ENCODE data around the gene GABRB2.

Gene GABRB2

DNA sequence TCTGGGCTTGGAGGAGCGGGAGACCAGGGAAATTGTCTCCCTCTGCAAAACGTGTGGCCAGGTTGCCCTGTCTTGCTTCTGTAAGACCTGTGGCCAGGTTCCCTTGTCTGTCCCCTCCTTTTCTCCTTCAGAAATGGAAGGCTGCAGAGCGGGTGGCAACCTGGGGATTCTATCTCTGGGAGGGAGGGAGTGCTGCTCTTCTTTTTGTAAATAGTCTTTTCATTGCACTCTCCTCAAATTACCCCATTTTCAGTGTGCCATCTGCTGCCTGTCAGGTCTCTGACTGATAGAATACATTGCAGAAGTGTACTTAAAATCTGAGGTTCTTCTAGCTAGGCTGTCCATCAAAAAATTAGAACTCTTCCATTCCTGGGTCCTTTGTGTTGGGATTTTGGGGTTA lies 126.0 kb downstream of the GABRB2 start:
- Histone ChIP-seq H3K4me3 (ENCODE audit: low read depth in 1 of 5, low read length in 5 of 5) (no peak overlapping the region), H3K27ac (ENCODE audit: low read depth, low read length) (no peak overlapping the region), H3K9me3 (ENCODE audit: control insufficient read depth in 5 of 5, low read length in 5 of 5) (peaks cover 0 to 9% (median 4%) of the 10 kb centered on the region in 5 donors), H3K4me1 (ENCODE audit: control insufficient read depth in 5 of 5, insufficient read depth in 5 of 5, low read length in 5 of 5) (no peaks in the 10 kb centered on the region), H3K36me3 (ENCODE audit: control insufficient read depth in 5 of 5, insufficient read depth in 5 of 5, low read length in 5 of 5) (no peaks in the 10 kb centered on the region), H3K9ac (ENCODE audit: low read length in 5 of 5) (no peak overlapping the region), H3K27me3 (ENCODE audit: control insufficient read depth in 5 of 5, insufficient read depth in 4 of 5, low read length in 5 of 5) (no peaks in the 10 kb centered on the region)

- H3K4me1 ChIP-seq (ENCODE audit: control insufficient read depth in 5 of 5, insufficient read depth in 5 of 5, low read length in 5 of 5): peaks cover 0 to 11% (median 2%) of the 10 kb centered on the region in 5 donors
- H3K27ac ChIP-seq (ENCODE audit: low read depth, low read length): no peak overlapping the region
- no peaks in the 10 kb centered on the region for H3K27me3 ChIP-seq (ENCODE audit: control insufficient read depth in 5 of 5, insufficient read depth in 4 of 5, low read length in 5 of 5)
- no peak overlapping the region for H3K4me3 ChIP-seq (ENCODE audit: low read depth in 1 of 5, low read length in 5 of 5)
- no peaks in the 10 kb centered on the region for H3K9me3 ChIP-seq (ENCODE audit: control insufficient read depth in 5 of 5, low read length in 5 of 5)
- H3K9ac ChIP-seq (ENCODE audit: low read length in 5 of 5): no peak overlapping the region
- no peaks in the 10 kb centered on the region for H3K36me3 ChIP-seq (ENCODE audit: control insufficient read depth in 5 of 5, insufficient read depth in 5 of 5, low read length in 5 of 5)
These were observed 131.6 kb downstream of the GABRB2 start for GRCh38 chr5:161414896-161415295.

DNA sequence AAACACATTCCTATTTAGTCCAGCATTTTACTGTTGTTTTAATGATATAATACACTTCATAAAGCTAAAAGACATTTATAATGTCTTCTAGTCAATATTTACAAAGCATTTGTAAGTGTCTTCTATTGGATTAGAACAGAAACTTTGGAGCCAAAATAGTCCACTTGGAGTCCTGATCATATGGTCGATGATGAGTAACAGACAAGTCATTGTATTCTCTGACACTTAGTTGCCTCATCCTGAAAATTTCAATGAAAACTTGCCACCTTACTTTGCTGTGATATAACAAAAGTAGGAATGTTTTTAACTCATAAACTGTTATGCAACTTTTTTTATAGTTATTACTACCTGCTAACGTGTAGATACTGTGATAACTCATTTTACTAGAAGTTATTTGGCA lies 132.5 kb downstream of the GABRB2 start:
- Histone ChIP-seq H3K4me3 (ENCODE audit: low read depth in 1 of 5, low read length in 5 of 5) (no peak overlapping the region), H3K36me3 (ENCODE audit: control insufficient read depth in 5 of 5, insufficient read depth in 5 of 5, low read length in 5 of 5) (no peaks in the 10 kb centered on the region), H3K27me3 (ENCODE audit: control insufficient read depth in 5 of 5, insufficient read depth in 4 of 5, low read length in 5 of 5) (no peaks in the 10 kb centered on the region), H3K27ac (ENCODE audit: low read depth, low read length) (no peak overlapping the region), H3K4me1 (ENCODE audit: control insufficient read depth in 5 of 5, insufficient read depth in 5 of 5, low read length in 5 of 5) (peaks cover 0 to 13% (median 3%) of the 10 kb centered on the region in 5 donors), H3K9ac (ENCODE audit: low read length in 5 of 5) (no peak overlapping the region), H3K9me3 (ENCODE audit: control insufficient read depth in 5 of 5, low read length in 5 of 5) (no peaks in the 10 kb centered on the region)

DNA sequence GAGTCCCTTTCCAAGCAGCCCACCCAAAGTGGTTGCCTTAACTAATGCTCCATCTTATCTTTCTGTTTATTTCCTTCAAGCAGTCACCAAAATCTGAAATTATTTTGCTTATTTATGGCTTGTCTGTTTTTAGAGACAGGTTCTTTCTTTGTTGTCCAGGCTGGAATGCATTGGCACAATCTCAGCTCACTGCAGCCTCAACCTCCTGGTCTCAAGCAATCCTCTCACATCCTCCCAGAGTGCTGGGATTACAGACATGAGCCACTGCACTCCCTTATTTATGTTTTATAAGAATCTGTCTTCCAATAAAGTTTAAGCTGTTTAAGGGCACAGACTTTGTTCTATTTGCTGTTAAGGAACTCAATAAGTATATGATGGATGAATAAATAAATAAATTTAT lies 133.7 kb downstream of the GABRB2 start:
- Histone ChIP-seq H3K27ac (ENCODE audit: low read depth, low read length) (no peak overlapping the region), H3K4me1 (ENCODE audit: control insufficient read depth in 5 of 5, insufficient read depth in 5 of 5, low read length in 5 of 5) (peaks cover 0 to 13% (median 3%) of the 10 kb centered on the region in 5 donors), H3K9me3 (ENCODE audit: control insufficient read depth in 5 of 5, low read length in 5 of 5) (no peaks in the 10 kb centered on the region), H3K27me3 (ENCODE audit: control insufficient read depth in 5 of 5, insufficient read depth in 4 of 5, low read length in 5 of 5) (no peaks in the 10 kb centered on the region), H3K36me3 (ENCODE audit: control insufficient read depth in 5 of 5, insufficient read depth in 5 of 5, low read length in 5 of 5) (no peaks in the 10 kb centered on the region), H3K9ac (ENCODE audit: low read length in 5 of 5) (no peak overlapping the region), H3K4me3 (ENCODE audit: low read depth in 1 of 5, low read length in 5 of 5) (no peak overlapping the region)

DNA sequence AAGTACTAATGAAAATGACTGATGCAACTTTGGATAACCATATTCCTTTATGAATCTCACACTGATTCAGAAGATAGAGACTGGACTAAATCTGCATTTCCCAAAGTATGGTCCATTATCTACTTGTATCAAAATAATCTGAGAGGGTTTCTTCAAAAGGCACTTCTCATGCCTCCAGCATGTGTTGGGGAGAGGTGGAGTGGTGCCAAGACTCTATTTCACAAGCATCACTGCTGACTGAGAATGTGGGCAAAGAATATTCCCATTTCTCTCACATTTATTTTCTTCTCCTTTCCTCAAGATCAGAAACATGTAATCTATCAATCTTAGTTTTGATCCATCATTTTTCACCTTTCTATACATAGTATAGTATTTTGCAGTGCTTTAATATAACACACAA lies 135.4 kb downstream of the GABRB2 start:
- Histone ChIP-seq H3K36me3 (ENCODE audit: control insufficient read depth in 5 of 5, insufficient read depth in 5 of 5, low read length in 5 of 5) (no peaks in the 10 kb centered on the region), H3K9me3 (ENCODE audit: control insufficient read depth in 5 of 5, low read length in 5 of 5) (no peaks in the 10 kb centered on the region), H3K4me1 (ENCODE audit: control insufficient read depth in 5 of 5, insufficient read depth in 5 of 5, low read length in 5 of 5) (peaks cover 0 to 13% (median 3%) of the 10 kb centered on the region in 5 donors), H3K4me3 (ENCODE audit: low read depth in 1 of 5, low read length in 5 of 5) (no peak overlapping the region), H3K27me3 (ENCODE audit: control insufficient read depth in 5 of 5, insufficient read depth in 4 of 5, low read length in 5 of 5) (no peaks in the 10 kb centered on the region), H3K27ac (ENCODE audit: low read depth, low read length) (no peak overlapping the region), H3K9ac (ENCODE audit: low read length in 5 of 5) (no peak overlapping the region)

GRCh38 chr5:161410640-161411039 lies 135.9 kb downstream of the GABRB2 start:
- H3K4me3 ChIP-seq (ENCODE audit: low read depth in 1 of 5, low read length in 5 of 5): no peak overlapping the region
- H3K9me3 ChIP-seq (ENCODE audit: control insufficient read depth in 5 of 5, low read length in 5 of 5): no peaks in the 10 kb centered on the region
- no peak overlapping the region for H3K27ac ChIP-seq (ENCODE audit: low read depth, low read length)
- no peaks in the 10 kb centered on the region for H3K36me3 ChIP-seq (ENCODE audit: control insufficient read depth in 5 of 5, insufficient read depth in 5 of 5, low read length in 5 of 5)
- H3K9ac ChIP-seq (ENCODE audit: low read length in 5 of 5): no peak overlapping the region
- H3K4me1 ChIP-seq (ENCODE audit: control insufficient read depth in 5 of 5, insufficient read depth in 5 of 5, low read length in 5 of 5): peaks cover 0 to 13% (median 3%) of the 10 kb centered on the region in 5 donors
- H3K27me3 ChIP-seq (ENCODE audit: control insufficient read depth in 5 of 5, insufficient read depth in 4 of 5, low read length in 5 of 5): no peaks in the 10 kb centered on the region

DNA sequence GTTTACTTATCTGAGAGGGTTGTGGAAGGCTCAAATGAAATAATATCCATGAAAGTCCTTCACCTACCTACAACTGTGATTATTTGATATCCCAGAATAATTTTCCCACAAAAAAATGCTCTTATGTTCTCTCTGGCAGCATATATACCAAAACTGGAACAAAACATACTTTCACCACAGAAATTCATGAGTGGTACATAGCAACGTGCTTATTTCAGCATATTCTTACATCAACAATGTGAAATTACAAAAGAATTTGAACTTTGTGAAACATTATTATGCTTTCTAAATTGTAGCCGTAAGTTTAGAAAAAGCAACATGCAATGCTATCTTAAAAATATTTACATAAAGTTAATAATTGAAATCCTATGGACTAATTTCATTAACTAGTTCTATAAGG lies 137.1 kb downstream of the GABRB2 start:
- Histone ChIP-seq H3K4me1 (ENCODE audit: control insufficient read depth in 5 of 5, insufficient read depth in 5 of 5, low read length in 5 of 5) (peaks cover 0 to 20% (median 3%) of the 10 kb centered on the region in 5 donors), H3K36me3 (ENCODE audit: control insufficient read depth in 5 of 5, insufficient read depth in 5 of 5, low read length in 5 of 5) (no peaks in the 10 kb centered on the region), H3K4me3 (ENCODE audit: low read depth in 1 of 5, low read length in 5 of 5) (no peak overlapping the region), H3K27ac (ENCODE audit: low read depth, low read length) (peak overlapping the region; percentile 6), H3K27me3 (ENCODE audit: control insufficient read depth in 5 of 5, insufficient read depth in 4 of 5, low read length in 5 of 5) (no peaks in the 10 kb centered on the region), H3K9ac (ENCODE audit: low read length in 5 of 5) (no peak overlapping the region), H3K9me3 (ENCODE audit: control insufficient read depth in 5 of 5, low read length in 5 of 5) (no peaks in the 10 kb centered on the region)

- Histone ChIP-seq H3K9ac (ENCODE audit: low read length in 5 of 5) (no peak overlapping the region), H3K4me3 (ENCODE audit: low read depth in 1 of 5, low read length in 5 of 5) (no peak overlapping the region), H3K27ac (ENCODE audit: low read depth, low read length) (no peak overlapping the region), H3K9me3 (ENCODE audit: control insufficient read depth in 5 of 5, low read length in 5 of 5) (no peaks in the 10 kb centered on the region), H3K36me3 (ENCODE audit: control insufficient read depth in 5 of 5, insufficient read depth in 5 of 5, low read length in 5 of 5) (no peaks in the 10 kb centered on the region), H3K27me3 (ENCODE audit: control insufficient read depth in 5 of 5, insufficient read depth in 4 of 5, low read length in 5 of 5) (no peaks in the 10 kb centered on the region), H3K4me1 (ENCODE audit: control insufficient read depth in 5 of 5, insufficient read depth in 5 of 5, low read length in 5 of 5) (peaks cover 0 to 21% (median 3%) of the 10 kb centered on the region in 5 donors)
These were observed 139.6 kb downstream of the GABRB2 start for GRCh38 chr5:161406880-161407279.

DNA sequence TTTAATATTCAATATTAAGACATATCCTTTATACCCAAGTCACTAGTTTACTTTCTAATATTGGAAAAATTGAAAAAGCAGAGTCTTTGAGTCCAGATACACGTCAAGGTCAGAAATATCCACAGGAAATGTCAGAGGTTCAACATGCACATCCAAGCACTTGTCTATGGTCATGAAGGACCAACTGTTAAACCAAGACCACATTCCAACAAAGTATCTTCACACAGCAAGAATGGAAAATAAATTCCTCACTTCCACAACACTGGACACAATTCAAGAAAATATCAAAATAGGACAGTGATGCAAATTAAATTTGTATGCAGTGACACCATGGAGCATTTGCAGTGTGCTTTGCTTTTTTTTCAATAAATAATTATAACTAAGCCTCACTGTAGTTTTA lies 142.5 kb downstream of the GABRB2 start:
- Histone ChIP-seq H3K27me3 (ENCODE audit: control insufficient read depth in 5 of 5, insufficient read depth in 4 of 5, low read length in 5 of 5) (no peaks in the 10 kb centered on the region), H3K9ac (ENCODE audit: low read length in 5 of 5) (no peak overlapping the region), H3K9me3 (ENCODE audit: control insufficient read depth in 5 of 5, low read length in 5 of 5) (no peaks in the 10 kb centered on the region), H3K4me3 (ENCODE audit: low read depth in 1 of 5, low read length in 5 of 5) (no peak overlapping the region), H3K27ac (ENCODE audit: low read depth, low read length) (no peak overlapping the region), H3K36me3 (ENCODE audit: control insufficient read depth in 5 of 5, insufficient read depth in 5 of 5, low read length in 5 of 5) (no peaks in the 10 kb centered on the region), H3K4me1 (ENCODE audit: control insufficient read depth in 5 of 5, insufficient read depth in 5 of 5, low read length in 5 of 5) (peaks cover 0 to 8% (median 0%) of the 10 kb centered on the region in 5 donors)

- no peaks in the 10 kb centered on the region for H3K36me3 ChIP-seq (ENCODE audit: control insufficient read depth in 5 of 5, insufficient read depth in 5 of 5, low read length in 5 of 5)
- no peaks in the 10 kb centered on the region for H3K27me3 ChIP-seq (ENCODE audit: control insufficient read depth in 5 of 5, insufficient read depth in 4 of 5, low read length in 5 of 5)
- no peak overlapping the region for H3K4me3 ChIP-seq (ENCODE audit: low read depth in 1 of 5, low read length in 5 of 5)
- H3K9ac ChIP-seq (ENCODE audit: low read length in 5 of 5): no peak overlapping the region
- H3K9me3 ChIP-seq (ENCODE audit: control insufficient read depth in 5 of 5, low read length in 5 of 5): no peaks in the 10 kb centered on the region
- no peak overlapping the region for H3K27ac ChIP-seq (ENCODE audit: low read depth, low read length)
- H3K4me1 ChIP-seq (ENCODE audit: control insufficient read depth in 5 of 5, insufficient read depth in 5 of 5, low read length in 5 of 5): peaks cover 0 to 8% (median 0%) of the 10 kb centered on the region in 5 donors
These were observed 143.4 kb downstream of the GABRB2 start for GRCh38 chr5:161403121-161403520.

DNA sequence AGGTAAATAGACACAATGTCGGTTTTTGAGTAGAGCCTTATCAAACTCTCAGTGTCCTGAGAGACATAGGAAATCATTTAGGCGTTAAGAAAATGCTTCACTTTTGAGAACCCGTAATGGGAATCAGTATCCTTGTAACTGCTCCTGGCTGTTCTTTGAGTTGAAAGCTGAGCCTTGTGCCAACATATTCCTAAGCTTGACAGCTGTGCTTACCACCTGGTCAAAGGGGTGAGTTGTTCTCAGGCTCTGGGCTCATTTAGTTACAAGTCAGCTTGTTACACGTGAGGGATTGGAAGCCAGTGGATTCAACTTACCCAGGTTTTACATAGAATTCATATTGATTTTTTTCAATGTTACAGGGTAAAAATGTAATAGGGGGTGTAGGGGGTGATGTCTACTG lies 145.9 kb downstream of the GABRB2 start:
- no peak overlapping the region for H3K9ac ChIP-seq (ENCODE audit: low read length in 5 of 5)
- peaks cover 0 to 8% (median 0%) of the 10 kb centered on the region in 5 donors for H3K4me1 ChIP-seq (ENCODE audit: control insufficient read depth in 5 of 5, insufficient read depth in 5 of 5, low read length in 5 of 5)
- no peaks in the 10 kb centered on the region for H3K9me3 ChIP-seq (ENCODE audit: control insufficient read depth in 5 of 5, low read length in 5 of 5)
- no peak overlapping the region for H3K4me3 ChIP-seq (ENCODE audit: low read depth in 1 of 5, low read length in 5 of 5)
- H3K27me3 ChIP-seq (ENCODE audit: control insufficient read depth in 5 of 5, insufficient read depth in 4 of 5, low read length in 5 of 5): no peaks in the 10 kb centered on the region
- no peak overlapping the region for H3K27ac ChIP-seq (ENCODE audit: low read depth, low read length)
- H3K36me3 ChIP-seq (ENCODE audit: control insufficient read depth in 5 of 5, insufficient read depth in 5 of 5, low read length in 5 of 5): no peaks in the 10 kb centered on the region

All from subcutaneous abdominal adipose tissue (tissue), 5 donors.